Muscle of back (tissue), 11 donors: Measurements from ENCODE around the gene LAMTOR2. TPM values are rescaled to one million over a fixed set of nuclear protein-coding genes. Genes with fewer than 3 reads are reported as not detected.

Experiments used
- DNase-seq, 3 donors: peaks; one replicate each; pipeline versions ENCODE4 v3.0.0 to v3.0.0-alpha.2; 2013
- polyA plus RNA-seq, 10 donors: library from polyadenylated mRNA; unstranded; fragments of 120-200 nt; gene quantifications; one replicate each; pipeline ENCODE4 v1.2.1, GENCODE V29; 2013; ENCODE audit not compliant: insufficient read length in 10 of 10

LAMTOR2 gene
- polyA plus RNA-seq, 10 donors = 32.4 to 46.7 (median 36.3) TPM

- DNase-seq = no peak
Observed at GRCh38 chr1:156095906-156096508, 41.4 kb downstream of the LAMTOR2 start.

GRCh38 chr1:156096640-156097391, 42.2 kb downstream of the LAMTOR2 start:
- peak; percentile 76 to 92 (median 89) for DNase-seq

- no peak for DNase-seq
Observed at GRCh38 chr1:156097499-156098178, 43.1 kb downstream of the LAMTOR2 start.

GRCh38 chr1:156098784-156099183, 44.2 kb downstream of the LAMTOR2 start:
- no peak for DNase-seq

GRCh38 chr1:156099282-156099681, 44.7 kb downstream of the LAMTOR2 start:
- no peak for DNase-seq

GRCh38 chr1:156100205-156100995, 45.8 kb downstream of the LAMTOR2 start:
- DNase-seq = no peak

- DNase-seq = no peak
Observed at GRCh38 chr1:156101880-156102279, 47.3 kb downstream of the LAMTOR2 start.

- peak in 2 of 3 donors; percentile 72 to 85 for DNase-seq
Observed at GRCh38 chr1:156102633-156103511, 48.3 kb downstream of the LAMTOR2 start.

GRCh38 chr1:156103521-156103947, 49.0 kb downstream of the LAMTOR2 start:
- peak in 1 of 3 donors; percentile 82 for DNase-seq

- peak; percentile 88 to 96 (median 92) for DNase-seq
Observed at GRCh38 chr1:156104065-156104810, 49.7 kb downstream of the LAMTOR2 start.

GRCh38 chr1:156104861-156105832, 50.6 kb downstream of the LAMTOR2 start:
- DNase-seq = peak in 1 of 3 donors; percentile 86

- peak in 1 of 3 donors; percentile 74 for DNase-seq
Observed at GRCh38 chr1:156106624-156107488, 52.3 kb downstream of the LAMTOR2 start.

GRCh38 chr1:156108057-156108456, 53.5 kb downstream of the LAMTOR2 start:
- DNase-seq = no peak
